GM12878 (cell line): ENCODE results near the gene SCUBE3. TPM values are rescaled to one million over a fixed set of nuclear protein-coding genes. Genes with fewer than 3 reads are reported as not detected.

Source experiments
- ATAC-seq: fragments of 200-7000 bp; cut with Tn5 transposase; 3 replicates; pipeline ENCODE4 v1.9.1; 2020; ENCODE audit warnings: mild to moderate bottlenecking, moderate library complexity
- BruUV-seq: library from RNA; stranded (reverse); fragments of 400-500 nt; replicated peaks from 2 replicates; lab custom pipeline; 2021; lab: Mats Ljungman, UMichigan
- CTCF ChIA-PET: fragments of 300-600 bp; sonication (Branson Sonifier 250); formaldehyde crosslinking; extraction: SDS; loops from one replicate; lab custom pipeline; 2021; ENCODE audit warnings: inconsistent platforms; lab: Yijun Ruan, JAX
- POLR2A ChIA-PET: fragments of 350-600 bp; formaldehyde crosslinking; extraction: SDS; loops from one replicate; lab custom pipeline; 2021; ENCODE audit warnings: inconsistent platforms; lab: Charles Lee
- RAD21 ChIA-PET: fragments of 300-600 bp; sonication (Branson Sonifier 250); formaldehyde crosslinking; loops from one replicate; lab custom pipeline; 2023; ENCODE audit warnings: antibody characterized with exemption; ENCODE audit not compliant: unreplicated experiment; lab: Charles Lee
- SMC1A ChIA-PET: fragments of 300-600 bp; sonication (Branson Sonifier 250); formaldehyde crosslinking; loops from one replicate; lab custom pipeline; 2023; ENCODE audit not compliant: unreplicated experiment, uncharacterized antibody; lab: Charles Lee
- DNase-seq: peaks from one replicate; pipeline ENCODE4 v3.0.0-alpha.2; 2011; ENCODE audit warnings: low read depth, low spot score
- FAIRE-seq: peaks from 3 replicates; lab custom pipeline; 2011; peaks lifted over from hg19 to GRCh38; lab: Jason Lieb, UNC
- H2AFZ ChIP-seq: 2 replicates; pipeline ENCODE4 v1.6.0; 2011; ENCODE audit warnings: low read depth, low read length, control low read depth; ENCODE audit not compliant: control insufficient read depth
- H3K27ac ChIP-seq: 2 replicates; pipeline ENCODE4 v1.5.1; 2011; ENCODE audit warnings: control low read depth; ENCODE audit not compliant: control insufficient read depth, insufficient read depth
- H3K27me3 ChIP-seq, 2 experiments: replicated peaks in 1 of 2; 2 replicates each; pipeline versions ENCODE4 v1.6.0 to v1.6.1; 2011; ENCODE audit warnings: low read length in 1 of 2; ENCODE audit not compliant: control insufficient read depth in 2 of 2, insufficient read depth in 2 of 2
- H3K36me3 ChIP-seq, 2 experiments: 2 replicates each; pipeline ENCODE4 v1.5.1; 2011; ENCODE audit warnings: low read length in 1 of 2; ENCODE audit not compliant: control insufficient read depth in 2 of 2, insufficient read depth in 2 of 2
- H3K4me1 ChIP-seq: 2 replicates; pipeline ENCODE4 v1.6.1; 2011; ENCODE audit warnings: mild to moderate bottlenecking, low read length, moderate library complexity, mixed read lengths; ENCODE audit not compliant: control insufficient read depth, insufficient read depth
- H3K4me2 ChIP-seq: 2 replicates; pipeline ENCODE4 v1.6.0; 2011; ENCODE audit warnings: control low read depth; ENCODE audit not compliant: control insufficient read depth, insufficient read depth
- H3K4me3 ChIP-seq: fragments of 200-600 bp; sonication (generic); 2 replicates; pipeline ENCODE4 v1.5.1; 2016
- H3K79me2 ChIP-seq: 2 replicates; pipeline ENCODE4 v1.6.0; 2011; ENCODE audit warnings: low read length; ENCODE audit not compliant: control insufficient read depth, insufficient read depth
- H3K9ac ChIP-seq: 2 replicates; pipeline ENCODE4 v1.8.0; 2011; ENCODE audit warnings: low read length, control low read depth, mixed read lengths; ENCODE audit not compliant: control insufficient read depth, insufficient read depth
- H3K9me3 ChIP-seq: replicated peaks from 3 replicates; pipeline ENCODE4 v1.5.1; 2011; ENCODE audit warnings: mild to moderate bottlenecking, low read length; ENCODE audit not compliant: control insufficient read depth, insufficient read depth
- H4K20me1 ChIP-seq: 2 replicates; pipeline ENCODE4 v1.6.0; 2011; ENCODE audit not compliant: control insufficient read depth, insufficient read depth
- ASH2L ChIP-seq: fragments of 300-600, 200-600 bp; sonication (generic); IDR thresholded peaks from 2 replicates; pipeline ENCODE4 v1.6.1; 2017; ENCODE audit warnings: low read depth, mild to moderate bottlenecking, borderline replicate concordance
- BCL11A ChIP-seq: IDR thresholded peaks from 2 replicates; pipeline ENCODE4 v1.6.1; 2011; ENCODE audit warnings: low read depth, low read length
- BMI1 ChIP-seq: fragments of 450-650 bp; IDR thresholded peaks from 2 replicates; pipeline ENCODE4 v1.6.1; 2016; ENCODE audit warnings: mild to moderate bottlenecking, moderate library complexity, borderline replicate concordance
- DPF2 ChIP-seq: fragments of 450-650 bp; IDR thresholded peaks from 2 replicates; pipeline ENCODE4 v1.6.1; 2017; ENCODE audit warnings: mild to moderate bottlenecking
- IRF3 ChIP-seq: fragments of 450-650 bp; IDR thresholded peaks from 2 replicates; pipeline ENCODE4 v1.6.1; 2014; ENCODE audit warnings: mild to moderate bottlenecking
- KLF5 ChIP-seq: fragments of 450-650 bp; IDR thresholded peaks from 2 replicates; pipeline ENCODE4 v1.6.1; 2014; ENCODE audit warnings: mild to moderate bottlenecking; ENCODE audit not compliant: partially characterized antibody
- MLLT1 ChIP-seq: fragments of 450-650 bp; IDR thresholded peaks from 2 replicates; pipeline ENCODE4 v1.6.1; 2016; ENCODE audit warnings: mild to moderate bottlenecking
- MTA3 ChIP-seq: IDR thresholded peaks from 2 replicates; pipeline ENCODE4 v1.6.1; 2012; ENCODE audit warnings: low read length, inconsistent platforms, borderline replicate concordance
- PAX5 ChIP-seq: IDR thresholded peaks from 2 replicates; pipeline ENCODE4 v1.6.1; 2011; ENCODE audit warnings: low read depth, low read length, borderline replicate concordance
- POU2F2 ChIP-seq: IDR thresholded peaks from 3 replicates; pipeline ENCODE4 v1.6.1; 2011; ENCODE audit warnings: low read depth, mild to moderate bottlenecking, low read length, borderline replicate concordance
- RELA ChIP-seq: fragments of 450-650 bp; IDR thresholded peaks from 2 replicates; pipeline ENCODE4 v1.8.0; 2014; ENCODE audit warnings: borderline replicate concordance; ENCODE audit not compliant: partially characterized antibody
- RFX5 ChIP-seq: IDR thresholded peaks from 2 replicates; pipeline ENCODE4 v1.6.1; 2011; ENCODE audit warnings: low read depth, low read length, improper control_type of control experiment
- SP1 ChIP-seq: IDR thresholded peaks from one replicate; pipeline ENCODE4 v1.6.1; 2011; ENCODE audit warnings: low read depth, low read length
- SUPT20H ChIP-seq: IDR thresholded peaks from 2 replicates; pipeline ENCODE4 v1.6.1; 2011; ENCODE audit warnings: low read depth, mild to moderate bottlenecking, low read length, moderate library complexity, borderline replicate concordance; ENCODE audit not compliant: control insufficient read depth
- ZBED1 ChIP-seq: IDR thresholded peaks from 2 replicates; pipeline ENCODE4 v1.6.1; 2016; ENCODE audit warnings: borderline replicate concordance
- ZNF384 ChIP-seq: IDR thresholded peaks from 2 replicates; pipeline ENCODE4 v1.6.1; 2012; ENCODE audit warnings: low read depth, mild to moderate bottlenecking, low read length, improper control_type of control experiment, borderline replicate concordance
- WGBS: methylation state at CpG from one replicate; pipeline ENCODE4 v1.1.6; 2016; ENCODE audit warnings: low lambda C conversion rate; ENCODE audit not compliant: insufficient replicate concordance, insufficient coverage; ENCODE audit errors: missing lambda C conversion rate; 5-methylcytosine and 5-hydroxymethylcytosine counted together
- in situ Hi-C: fragments of 300-500 bp; cut with MboI; formaldehyde crosslinking; loops from 9 replicates; pipeline ENCODE4 v1.14.3; 2018; ENCODE audit warnings: mixed read lengths
- intact Hi-C: fragments of 100-400 bp; cut with micrococcal nuclease; formaldehyde crosslinking; loops from one replicate; pipeline ENCODE4 v1.14.2; 2022; ENCODE audit not compliant: unreplicated experiment
- polyA plus RNA-seq, 11 experiments: library from polyadenylated mRNA; depleted of rRNA in 4 of 11; unstranded in 6 of 11; stranded (reverse) in 5 of 11; fragments of >200 nt; fragmentation: Nextera tagmentation in 4 of 11; fragmentation: Illumina TruSeq in 1 of 11; extraction: Ambion mirVana in 4 of 11; extraction: Trizol in 1 of 11; gene quantifications; 1 replicate in 1 of 11; 2 replicates in 10 of 11; pipeline versions ENCODE4 v1.2.1 to v1.2.3, GENCODE V29; 2011 to 2016; ENCODE audit warnings: inconsistent platforms in 2 of 11, missing spikeins in 2 of 11, low read depth in 1 of 11
- total RNA-seq, 4 experiments: library from RNA; depleted of rRNA in 3 of 4; stranded (reverse); fragments of >200 nt in 3 of 4; fragmentation: Illumina TruSeq in 1 of 4; extraction: Trizol in 1 of 4; gene quantifications; 2 replicates each; pipeline versions ENCODE4 v1.2.1 to v1.2.3, GENCODE V29; 2013 to 2021

Gene SCUBE3
- total and polyA plus RNA-seq, 10 of the 15 experiments (the other 5 are each of a cell fraction or from before 2014, with no cell fraction given) = under 0.01 to 0.20 (median 0.07) TPM; not detected in 4

GRCh38 chr6:35183935-35184334, 29.8 kb upstream of the SCUBE3 start:
- CTCF ChIA-PET = interaction anchor here (1.5 to 4.8 kb wide), 3 partner anchors 17 to 37 kb away, joined by 4 to 21 read pairs (median 5); no protein-coding TSS in a partner anchor
- ATAC-seq (no peak), DNase-seq (no peak), FAIRE-seq (no peak)
- no peak for TF ChIP-seq MLLT1
- TF ChIP-seq BMI1 = no peak
- TF ChIP-seq RFX5 = no peak
- no peak for TF ChIP-seq ASH2L
- TF ChIP-seq SUPT20H = no peak
- no peak for TF ChIP-seq PAX5
- TF ChIP-seq RELA = no peak
- no peak for TF ChIP-seq KLF5
- no peak for TF ChIP-seq BCL11A
- TF ChIP-seq ZNF384 = no peak
- no peak for TF ChIP-seq SP1
- TF ChIP-seq POU2F2 = no peak
- TF ChIP-seq ZBED1 = no peak
- TF ChIP-seq IRF3 = no peak
- TF ChIP-seq DPF2 = no peak
- TF ChIP-seq MTA3 = no peak
- H3K27me3 ChIP-seq = no peaks in the 10 kb centered on the region
- H3K36me3 ChIP-seq = no peaks in the 10 kb centered on the region
- intact Hi-C loops (no loop called here), in situ Hi-C loops (no loop called here)
- POLR2A ChIA-PET = no interaction called here
- no peak overlapping the region for H3K27ac ChIP-seq
- no peak overlapping the region for H2AFZ ChIP-seq
- peaks cover 10% of the 10 kb centered on the region for H3K4me1 ChIP-seq
- WGBS = 51% methylated on average over 2 of the region's 2 CpGs
- RAD21 ChIA-PET = no interaction called here
- no peak overlapping the region for H3K4me3 ChIP-seq
- H4K20me1 ChIP-seq = no peaks in the 10 kb centered on the region
- H3K79me2 ChIP-seq = no peaks in the 10 kb centered on the region
- H3K9ac ChIP-seq = no peak overlapping the region
- BruUV-seq = no TSS peak
- H3K4me2 ChIP-seq = no peak overlapping the region
- no peaks in the 10 kb centered on the region for H3K9me3 ChIP-seq
- SMC1A ChIA-PET = no interaction called here
